Ovary (tissue), 9 donors: ENCODE data around the gene RUNX1. TPM values are rescaled to one million over a fixed set of nuclear protein-coding genes. Genes with fewer than 3 reads are reported as not detected.

ENCODE experiments used
- DNase-seq, 5 donors: peaks; one replicate each; pipeline ENCODE4 v3.0.0-alpha.2; 2019 to 2020
- H3K27ac ChIP-seq, 2 donors: fragments of 200-600 bp; one replicate each; pipeline versions ENCODE4 v1.5.1 to v1.8.0; 2019 to 2022
- H3K27me3 ChIP-seq: fragments of 200-600 bp; one replicate; pipeline ENCODE4 v1.8.0; 2022
- H3K36me3 ChIP-seq: fragments of 200-600 bp; sonication (generic); one replicate; pipeline ENCODE4 v1.5.1; 2019
- H3K4me1 ChIP-seq: one replicate; pipeline ENCODE4 v1.8.1; 2013; ENCODE audit warnings: mild to moderate bottlenecking, moderate library complexity; ENCODE audit not compliant: insufficient read depth
- H3K4me3 ChIP-seq: fragments of 200-600 bp; sonication (generic); one replicate; pipeline ENCODE4 v1.5.1; 2017
- H3K9me3 ChIP-seq, 2 donors: fragments of 200-600 bp in 1 of 2; sonication (generic) in 1 of 2; one replicate each; pipeline versions ENCODE4 v1.5.1 to v1.8.1; 2013 to 2019; ENCODE audit warnings: mild to moderate bottlenecking in 1 of 2, moderate library complexity in 1 of 2
- CTCF ChIP-seq, 3 donors: fragments of 450-650 bp in 2 of 3; fragments of 200-600 bp in 1 of 3; IDR thresholded peaks; one replicate each; pipeline versions ENCODE4 v1.5.1 to v1.8.0; 2016 to 2022; ENCODE audit warnings: antibody characterized with exemption in 3 of 3, mild to moderate bottlenecking in 1 of 3
- EP300 ChIP-seq: sonication (generic); formaldehyde crosslinking; IDR thresholded peaks from one replicate; pipeline ENCODE4 v1.6.1; 2017; ENCODE audit warnings: antibody characterized with exemption
- POLR2A ChIP-seq: fragments of 450-650 bp; IDR thresholded peaks from one replicate; pipeline ENCODE4 v1.6.1; 2017; ENCODE audit warnings: antibody characterized with exemption, mild to moderate bottlenecking, moderate library complexity
- WGBS, 3 donors: extraction: QIAGEN DNeasy Blood & Tissue Kit in 1 of 3; methylation state at CpG; one replicate each; pipeline versions ENCODE4 v1.1.5 to v1.1.7; 2013 to 2017; 5-methylcytosine and 5-hydroxymethylcytosine counted together
- intact Hi-C, 4 donors: fragments of 100-400 bp; cut with DNase I; formaldehyde crosslinking; loops; one replicate each; pipeline versions ENCODE4 v1.11.0 to v1.15.1; 2022 to 2023
- polyA plus RNA-seq, 2 donors: library from polyadenylated mRNA; stranded (reverse); fragments of 200-250 nt in 1 of 2; fragments of 350-450 nt in 1 of 2; fragmentation: Illumina TruSeq in 1 of 2; extraction: RNeasy Lipid Tissue Mini Kit (QIAGEN cat#74804) in 1 of 2; gene quantifications; one replicate each; pipeline ENCODE4 v1.2.3, GENCODE V29; 2013 to 2014
- total RNA-seq, 7 donors: library from RNA; depleted of rRNA in 2 of 7; stranded (reverse); fragments of >200 nt in 2 of 7; fragmentation: NEBNext Ultra II Directional in 3 of 7; extraction: Animal tissue kit (Norgen Biotek cat#: 25700) in 3 of 7; gene quantifications; one replicate each; pipeline versions ENCODE4 v1.1.0 to v1.2.4, GENCODE V29; 2016 to 2023
- donor health status: DM: no; HTN: no; CAD: no; lungs with moderate emphysema.
- donor health status: DM: no; HTN: no; CAD: no.
- donor health status: Bipolar disorder and iron deficiency.
- donor health status: DM: yes; HTN: yes; CAD: no.
- donor health status: DM: no; HTN: no; CAD: no.
- donor health status: DM: yes; HTN: yes; CAD: no.

The RUNX1 gene
- total and polyA plus RNA-seq, 9 donors: 6.0 to 27.4 (median 17.8) TPM

GRCh38 chr21:34965200-34966174 is 83.6 kb downstream of the RUNX1 start:
- no peak for DNase-seq
- Histone ChIP-seq H3K4me1 (peaks cover 2% of the 10 kb centered on the region), H3K27ac (no peak overlapping the region), H3K36me3 (no peaks in the 10 kb centered on the region), H3K4me3 (no peak overlapping the region), H3K9me3 (no peaks in the 10 kb centered on the region), H3K27me3 (peaks cover 3% of the 10 kb centered on the region)
- TF ChIP-seq POLR2A (no peak), EP300 (no peak), CTCF (IDR thresholded peaks at IDR 0.05) (no peak)
- 22 to 48% (median 32%) methylated on average over 10 of the region's 10 CpGs for WGBS, 3 donors
- intact Hi-C loops: no loop called here

DNA sequence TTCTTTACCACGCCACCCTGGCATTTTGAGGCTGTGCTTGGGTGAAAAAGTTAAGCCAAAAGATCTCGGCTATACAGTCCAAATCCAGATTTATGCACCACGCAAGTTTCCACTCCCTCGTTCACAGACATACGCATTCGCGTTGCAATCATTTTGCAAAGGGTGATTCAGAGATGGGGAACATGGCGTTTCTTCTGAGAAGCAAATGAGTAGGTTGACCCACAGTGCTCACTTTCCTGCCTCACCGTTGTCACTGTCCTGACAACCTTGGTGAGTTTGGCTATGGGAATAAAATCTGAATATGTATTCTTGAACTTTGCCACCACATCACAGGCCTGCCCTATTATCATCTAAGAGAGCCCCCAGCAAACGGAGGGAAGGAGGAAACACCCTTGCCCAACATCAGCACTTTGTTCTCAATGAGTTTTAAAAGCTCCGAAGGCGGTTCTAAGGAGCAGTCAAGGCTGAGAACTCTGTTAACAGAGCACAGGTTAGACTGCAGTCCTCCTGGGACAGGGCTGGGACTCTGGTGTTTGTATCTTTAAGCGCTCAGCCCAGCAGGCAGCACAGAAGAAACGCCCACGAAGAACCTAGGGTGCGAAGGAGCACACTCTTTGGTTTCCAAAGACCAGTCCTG is 86.4 kb downstream of the RUNX1 start:
- intact Hi-C loops: no loop called here
- no peak for TF ChIP-seq CTCF (IDR thresholded peaks at IDR 0.05)
- TF ChIP-seq POLR2A: no peak
- no peak for TF ChIP-seq EP300
- no peak overlapping the region for H3K27ac ChIP-seq
- no peaks in the 10 kb centered on the region for H3K36me3 ChIP-seq
- peaks cover 3% of the 10 kb centered on the region for H3K27me3 ChIP-seq
- no peak overlapping the region for H3K4me3 ChIP-seq
- DNase-seq: no peak
- H3K9me3 ChIP-seq: peaks cover 0 to under 1% of the 10 kb centered on the region in 2 donors
- WGBS, 3 donors: 65 to 83% (median 80%) methylated on average over 16 of the region's 16 CpGs
- H3K4me1 ChIP-seq: peaks cover 2% of the 10 kb centered on the region

DNA sequence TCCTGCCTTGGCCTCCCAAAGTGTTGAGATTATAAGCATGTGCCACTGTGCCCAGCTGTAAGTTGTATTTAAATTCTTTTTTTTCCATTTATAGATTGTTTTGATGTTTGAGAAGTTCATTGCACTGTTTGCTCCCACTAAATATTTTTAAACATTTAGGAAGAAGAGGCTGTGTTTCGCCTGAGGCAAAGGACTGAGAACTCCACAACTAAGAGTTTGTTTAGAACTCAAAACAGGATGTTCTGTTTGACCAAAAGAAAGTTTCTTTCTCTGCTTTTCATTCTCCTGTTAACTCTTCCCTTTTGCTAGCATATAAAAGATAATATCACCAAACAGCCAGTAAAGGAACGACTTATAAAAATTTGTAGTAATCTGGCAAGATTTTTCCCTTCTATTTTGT is 87.0 kb downstream of the RUNX1 start:
- H3K4me1 ChIP-seq: peaks cover 2% of the 10 kb centered on the region
- 18 to 42% (median 26%) methylated on average over 2 of the region's 2 CpGs for WGBS, 3 donors
- H3K9me3 ChIP-seq: peaks cover 0 to 4% of the 10 kb centered on the region in 2 donors
- no peak overlapping the region for H3K27ac ChIP-seq
- H3K4me3 ChIP-seq: no peak overlapping the region
- DNase-seq: no peak
- no peak for TF ChIP-seq POLR2A
- TF ChIP-seq CTCF (IDR thresholded peaks at IDR 0.05): no peak
- TF ChIP-seq EP300: no peak
- peaks cover 3% of the 10 kb centered on the region for H3K27me3 ChIP-seq
- intact Hi-C loops: no loop called here
- no peaks in the 10 kb centered on the region for H3K36me3 ChIP-seq

- H3K27me3 ChIP-seq: no peaks in the 10 kb centered on the region
- intact Hi-C loops: no loop called here
- H3K9me3 ChIP-seq: peaks cover 0 to 4% of the 10 kb centered on the region in 2 donors
- peaks cover 2% of the 10 kb centered on the region for H3K4me1 ChIP-seq
- 80 to 89% (median 81%) methylated on average over 2 of the region's 2 CpGs for WGBS, 3 donors
- no peak overlapping the region for H3K27ac ChIP-seq
- TF ChIP-seq EP300: no peak
- TF ChIP-seq POLR2A: no peak
- TF ChIP-seq CTCF (IDR thresholded peaks at IDR 0.05): no peak
- H3K4me3 ChIP-seq: no peak overlapping the region
- DNase-seq: no peak
- no peaks in the 10 kb centered on the region for H3K36me3 ChIP-seq
Observed at GRCh38 chr21:34960687-34961086, 88.4 kb downstream of the RUNX1 start.
